ENCODE results near the gene XG.
"Not testable (repeated sequence)": the region's sequence is repeated elsewhere in the genome, so short reads cannot be mapped to it uniquely, and the experiment has no call there.

Gene XG

DNA sequence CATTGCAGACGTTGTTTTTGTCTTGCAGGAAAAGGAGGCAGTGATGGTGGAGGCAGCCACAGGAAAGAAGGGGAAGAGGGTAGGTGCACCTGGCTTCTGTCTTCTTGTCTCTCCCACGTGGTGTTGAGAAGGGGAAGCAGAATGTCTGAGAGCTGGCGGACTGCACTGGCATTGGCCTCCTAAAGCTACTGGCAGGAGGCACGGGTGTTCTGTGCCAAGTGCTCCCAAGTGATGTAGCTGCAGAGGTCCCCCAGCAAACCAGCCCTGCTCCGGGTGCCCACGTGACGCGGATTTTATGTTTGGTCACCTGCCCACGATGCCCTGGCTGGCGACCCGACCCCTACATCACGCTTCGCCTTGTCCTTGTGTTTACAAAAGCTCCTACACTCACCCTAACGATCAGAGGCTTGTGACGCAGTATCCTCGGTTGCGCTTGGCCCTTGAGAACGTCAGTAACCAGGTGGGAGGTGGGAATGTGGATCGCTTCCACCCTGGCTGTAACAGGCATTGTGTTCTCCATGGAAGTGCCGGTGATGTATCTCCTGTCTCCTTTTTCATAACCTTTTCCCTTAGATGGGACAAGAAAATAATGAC is 28.5 kb upstream of the XG start:
- Histone ChIP-seq H3K36me3 (replicated peaks; ENCODE audit: low read depth, low read length) (peaks cover 44% of the 10 kb centered on the region), H3K4me3 (ENCODE audit: low read length) (no peak overlapping the region)

DNA sequence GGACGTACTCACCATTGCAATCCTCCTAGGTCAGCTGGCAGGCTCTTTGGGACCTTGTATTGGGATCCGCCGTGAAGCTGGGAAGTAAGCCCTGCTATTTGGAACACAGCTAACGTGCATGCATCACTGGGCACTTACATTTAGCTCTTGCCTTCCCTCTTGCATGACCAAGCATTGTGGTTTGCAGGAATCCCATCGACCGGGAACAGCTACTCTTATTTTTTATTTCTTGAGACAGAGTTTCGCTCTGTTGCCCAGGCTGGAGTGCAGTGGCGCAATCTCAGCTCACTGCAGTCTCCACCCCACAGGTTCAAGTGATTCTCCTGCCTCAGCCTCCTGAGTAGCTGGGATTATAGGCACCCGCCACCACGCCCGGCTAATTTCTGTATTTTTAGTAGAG is 24.6 kb upstream of the XG start:
- not testable (repeated sequence) for H3K79me2 ChIP-seq (ENCODE audit: low read length); H3K9ac ChIP-seq (ENCODE audit: low read length); H3K4me3 ChIP-seq (ENCODE audit: low read length); H2AFZ ChIP-seq (ENCODE audit: low read depth, low read length); H4K20me1 ChIP-seq (ENCODE audit: insufficient read depth, low read length); H3K4me2 ChIP-seq (ENCODE audit: low read length); H3K9me3 ChIP-seq (ENCODE audit: insufficient read depth, low read length); H3K4me1 ChIP-seq (ENCODE audit: low read length); H3K27me3 ChIP-seq (ENCODE audit: low read depth, low read length); H3K27ac ChIP-seq (ENCODE audit: low read length)
- peaks cover 46% of the 10 kb centered on the region for H3K36me3 ChIP-seq (replicated peaks; ENCODE audit: low read depth, low read length)

More for the DNA sequence above, 28.5 kb upstream of the XG start:
- Histone ChIP-seq H3K79me2 (ENCODE audit: low read length) (no peaks in the 10 kb centered on the region), H3K27ac (ENCODE audit: low read length) (no peak overlapping the region), H3K4me1 (ENCODE audit: low read length) (no peaks in the 10 kb centered on the region), H4K20me1 (ENCODE audit: insufficient read depth, low read length) (no peaks in the 10 kb centered on the region), H3K9me3 (ENCODE audit: insufficient read depth, low read length) (no peaks in the 10 kb centered on the region), H2AFZ (ENCODE audit: low read depth, low read length) (no peak overlapping the region), H3K27me3 (ENCODE audit: low read depth, low read length) (no peaks in the 10 kb centered on the region), H3K9ac (ENCODE audit: low read length) (no peak overlapping the region), H3K4me2 (ENCODE audit: low read length) (no peak overlapping the region)
- no peak for TF ChIP-seq EZH2phosphoT487 (IDR thresholded peaks at IDR 0.05; ENCODE audit: low read depth)
- TF ChIP-seq, protein P1, sequence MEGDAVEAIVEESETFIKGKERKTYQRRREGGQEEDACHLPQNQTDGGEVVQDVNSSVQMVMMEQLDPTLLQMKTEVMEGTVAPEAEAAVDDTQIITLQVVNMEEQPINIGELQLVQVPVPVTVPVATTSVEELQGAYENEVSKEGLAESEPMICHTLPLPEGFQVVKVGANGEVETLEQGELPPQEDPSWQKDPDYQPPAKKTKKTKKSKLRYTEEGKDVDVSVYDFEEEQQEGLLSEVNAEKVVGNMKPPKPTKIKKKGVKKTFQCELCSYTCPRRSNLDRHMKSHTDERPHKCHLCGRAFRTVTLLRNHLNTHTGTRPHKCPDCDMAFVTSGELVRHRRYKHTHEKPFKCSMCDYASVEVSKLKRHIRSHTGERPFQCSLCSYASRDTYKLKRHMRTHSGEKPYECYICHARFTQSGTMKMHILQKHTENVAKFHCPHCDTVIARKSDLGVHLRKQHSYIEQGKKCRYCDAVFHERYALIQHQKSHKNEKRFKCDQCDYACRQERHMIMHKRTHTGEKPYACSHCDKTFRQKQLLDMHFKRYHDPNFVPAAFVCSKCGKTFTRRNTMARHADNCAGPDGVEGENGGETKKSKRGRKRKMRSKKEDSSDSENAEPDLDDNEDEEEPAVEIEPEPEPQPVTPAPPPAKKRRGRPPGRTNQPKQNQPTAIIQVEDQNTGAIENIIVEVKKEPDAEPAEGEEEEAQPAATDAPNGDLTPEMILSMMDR (IDR thresholded peaks at IDR 0.05; ENCODE audit: low read depth, low read length) = no peak

DNA sequence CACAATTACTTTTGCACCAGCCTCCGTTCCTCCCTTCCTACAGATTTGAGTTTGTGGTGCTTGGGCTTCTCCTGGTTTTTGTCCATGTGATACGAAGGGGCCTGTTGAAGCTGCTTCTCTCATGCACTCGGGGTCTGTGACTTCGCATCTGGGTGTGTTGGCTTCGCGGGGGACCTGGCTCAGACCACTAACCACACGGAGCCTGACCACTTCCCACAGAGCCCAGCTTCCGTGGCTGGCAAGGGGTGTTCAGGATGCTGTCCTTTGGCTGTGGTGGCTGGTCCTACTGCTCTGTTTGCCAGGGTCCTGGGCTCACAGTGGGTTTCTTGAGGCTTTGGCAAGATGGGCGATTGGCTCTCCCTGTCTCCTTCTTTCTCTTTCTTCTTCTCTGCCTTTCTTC is 19.8 kb upstream of the XG start:
- Histone ChIP-seq H3K27ac (ENCODE audit: low read length) (no peak overlapping the region), H3K9ac (ENCODE audit: low read length) (no peak overlapping the region)

DNA sequence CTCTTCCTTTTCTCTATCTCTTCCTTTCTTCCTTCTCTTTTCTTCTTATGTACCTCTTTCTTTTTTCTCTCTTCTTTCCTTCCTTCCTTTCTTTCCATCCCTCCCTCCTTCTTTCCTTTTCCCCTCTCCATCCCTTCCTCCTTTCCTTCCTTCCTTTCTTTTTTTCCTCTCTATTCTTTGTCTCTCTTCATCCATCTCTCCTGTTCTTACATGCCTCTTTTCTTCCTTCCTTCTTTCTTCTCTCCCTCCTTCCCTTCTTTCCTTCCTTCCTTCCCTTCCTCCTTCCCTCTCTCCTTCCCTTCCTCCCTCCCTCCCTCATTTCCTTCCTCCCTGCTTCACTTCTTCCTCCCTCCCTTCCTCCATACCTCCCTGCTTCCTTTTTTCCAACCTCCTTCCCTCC is 19.2 kb upstream of the XG start:
- no peak overlapping the region for H3K4me3 ChIP-seq (ENCODE audit: low read length)
- H3K27me3 ChIP-seq (ENCODE audit: low read depth, low read length) = no peaks in the 10 kb centered on the region
- H3K4me1 ChIP-seq (ENCODE audit: low read length) = no peaks in the 10 kb centered on the region
- TF ChIP-seq, protein P1 (IDR thresholded peaks at IDR 0.05; ENCODE audit: low read depth, low read length) = no peak
- TF ChIP-seq EZH2phosphoT487 (IDR thresholded peaks at IDR 0.05; ENCODE audit: low read depth) = no peak
- no peak overlapping the region for H3K4me2 ChIP-seq (ENCODE audit: low read length)
- H3K36me3 ChIP-seq (replicated peaks; ENCODE audit: low read depth, low read length) = peaks cover 38% of the 10 kb centered on the region
- H3K9me3 ChIP-seq (ENCODE audit: insufficient read depth, low read length) = no peaks in the 10 kb centered on the region
- H3K9ac ChIP-seq (ENCODE audit: low read length) = no peak overlapping the region
- H4K20me1 ChIP-seq (ENCODE audit: insufficient read depth, low read length) = no peaks in the 10 kb centered on the region
- no peaks in the 10 kb centered on the region for H3K79me2 ChIP-seq (ENCODE audit: low read length)
- no peak overlapping the region for H3K27ac ChIP-seq (ENCODE audit: low read length)
- no peak overlapping the region for H2AFZ ChIP-seq (ENCODE audit: low read depth, low read length)

More for the DNA sequence above, 19.8 kb upstream of the XG start:
- no peaks in the 10 kb centered on the region for H4K20me1 ChIP-seq (ENCODE audit: insufficient read depth, low read length)
- H3K79me2 ChIP-seq (ENCODE audit: low read length) = no peaks in the 10 kb centered on the region
- no peak for TF ChIP-seq EZH2phosphoT487 (IDR thresholded peaks at IDR 0.05; ENCODE audit: low read depth)
- TF ChIP-seq, protein P1 (IDR thresholded peaks at IDR 0.05; ENCODE audit: low read depth, low read length) = no peak
- H3K4me1 ChIP-seq (ENCODE audit: low read length) = no peaks in the 10 kb centered on the region
- H3K9me3 ChIP-seq (ENCODE audit: insufficient read depth, low read length) = no peaks in the 10 kb centered on the region
- H3K4me2 ChIP-seq (ENCODE audit: low read length) = no peak overlapping the region
- peaks cover 39% of the 10 kb centered on the region for H3K36me3 ChIP-seq (replicated peaks; ENCODE audit: low read depth, low read length)
- H3K4me3 ChIP-seq (ENCODE audit: low read length) = no peak overlapping the region
- no peaks in the 10 kb centered on the region for H3K27me3 ChIP-seq (ENCODE audit: low read depth, low read length)
- no peak overlapping the region for H2AFZ ChIP-seq (ENCODE audit: low read depth, low read length)

Data from OCI-LY3 (cell line).